ENCODE measurements around the gene TMEM9B. TPM values are rescaled to one million over a fixed set of nuclear protein-coding genes. Genes with fewer than 3 reads are reported as not detected.
"Not testable (repeated sequence)": the region's sequence is repeated elsewhere in the genome, so short reads cannot be mapped to it uniquely, and the experiment has no call there.

The TMEM9B gene
- 32.3 and 35.9 TPM in 2 replicates for total RNA-seq (2014; rRNA removed; shearing (Covaris generic))

DNA sequence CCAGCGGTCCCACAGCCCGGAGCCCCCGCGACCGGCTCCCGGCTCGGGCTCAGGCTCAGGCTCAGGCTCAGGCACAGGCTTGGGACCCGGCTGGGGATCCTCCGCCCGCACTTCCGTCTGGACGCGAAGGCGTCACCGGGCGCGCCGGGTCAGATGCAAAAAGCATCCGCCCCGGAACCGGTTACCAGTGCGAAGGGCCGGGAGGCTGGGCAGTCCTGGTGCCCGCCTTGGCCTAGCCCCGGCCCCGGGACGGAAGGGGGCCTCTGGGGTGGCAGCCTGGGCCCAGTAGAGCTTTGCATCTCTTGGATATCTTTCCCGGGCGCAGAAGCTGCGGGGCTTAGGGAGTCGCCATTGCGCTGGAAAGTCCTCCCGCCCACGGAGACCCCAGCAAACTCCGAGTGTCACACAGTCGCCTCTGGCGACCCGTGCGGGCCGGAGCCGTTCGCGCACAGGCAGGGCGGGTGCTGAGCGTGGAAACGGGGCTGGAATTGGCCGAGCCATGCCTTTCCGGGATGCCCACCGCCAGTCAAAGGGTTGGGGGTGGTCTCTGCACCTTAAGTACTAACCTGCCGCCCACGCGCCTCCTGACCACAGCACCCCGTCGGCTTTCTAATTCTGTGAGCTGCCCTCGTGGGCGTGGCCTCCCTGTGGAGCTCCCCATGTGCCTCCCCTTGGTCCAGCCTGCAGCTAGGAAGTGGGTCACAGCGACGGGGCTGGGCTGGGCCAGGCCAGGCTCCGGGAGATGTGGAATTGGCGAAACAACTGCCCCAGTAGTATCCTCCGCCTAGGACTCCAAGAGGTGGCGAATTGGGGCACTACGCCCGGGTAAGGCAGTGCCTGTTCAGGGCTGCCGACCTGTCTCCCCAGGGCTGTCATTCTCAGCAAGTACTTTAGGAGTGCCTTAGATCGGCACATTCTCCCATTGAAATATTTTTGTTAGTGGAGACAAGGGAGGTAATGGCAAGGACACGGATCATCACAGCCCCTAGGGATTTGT lies at the start of gene TMEM9B:
Gene TMEM9B, minus strand, starts transcription at position 119 of the 997 bp plus-strand sequence. CDS start 129 bp downstream, outside the sequence.
- H3K36me3 ChIP-seq: no peaks in the 10 kb centered on the region
- H3K4me1 ChIP-seq: peaks cover 4% of the 10 kb centered on the region; the same call in 1 of the 2 replicates
- H3K9me3 ChIP-seq (replicated peaks): no peaks in the 10 kb centered on the region
- no peaks in the 10 kb centered on the region for H3K27me3 ChIP-seq
- peak within 1 kb of the TSS; percentile 78 for H3K27ac ChIP-seq
- DNase-seq: peak; percentile 93 to 94
- H3K4me3 ChIP-seq: peak within 1 kb of the TSS; percentile 89

GRCh38 chr11:9013373-9013772 lies 49.1 kb upstream of the TMEM9B start:
- Histone ChIP-seq H3K4me1 (peaks cover 16% of the 10 kb centered on the region), H3K9me3 (replicated peaks) (no peaks in the 10 kb centered on the region; the same call in 1 of the 2 replicates), H3K4me3 (no peak overlapping the region), H3K27ac (no peak overlapping the region), H3K36me3 (no peaks in the 10 kb centered on the region), H3K27me3 (no peaks in the 10 kb centered on the region)
- no peak for DNase-seq

DNA sequence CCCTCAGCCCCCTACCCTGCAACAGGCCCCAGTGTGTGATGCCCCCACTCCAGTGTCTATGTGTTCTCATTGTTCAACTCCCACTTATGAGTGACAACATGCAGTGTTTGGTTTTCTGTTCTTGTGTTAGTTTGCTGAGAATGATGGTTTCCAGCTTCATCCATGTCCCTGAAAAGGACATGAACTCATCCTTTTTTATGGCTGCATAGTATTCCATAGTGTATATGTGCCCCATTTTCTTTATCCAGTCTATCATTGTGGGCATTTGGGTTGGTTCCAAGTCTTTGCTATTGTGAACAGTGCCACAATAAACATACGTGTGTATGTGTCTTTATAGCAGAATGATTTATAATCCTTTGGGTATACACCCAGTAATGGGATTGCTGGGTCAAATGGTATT lies 45.3 kb upstream of the TMEM9B start:
- not testable (repeated sequence) for H3K4me1 ChIP-seq; H3K9me3 ChIP-seq (replicated peaks); H3K4me3 ChIP-seq; DNase-seq; H3K27ac ChIP-seq; H3K36me3 ChIP-seq; H3K27me3 ChIP-seq

- H3K9me3 ChIP-seq (replicated peaks): no peaks in the 10 kb centered on the region; the same call in 1 of the 2 replicates
Observed at GRCh38 chr11:9008661-9009060, 44.4 kb upstream of the TMEM9B start.

GRCh38 chr11:9008011-9008550 lies 43.8 kb upstream of the TMEM9B start:
- Histone ChIP-seq H3K27me3 (peaks cover 9% of the 10 kb centered on the region), H3K4me3 (no peak overlapping the region), H3K27ac (no peak overlapping the region), H3K4me1 (no peaks in the 10 kb centered on the region), H3K36me3 (no peaks in the 10 kb centered on the region), H3K9me3 (replicated peaks) (no peaks in the 10 kb centered on the region; the same call in 1 of the 2 replicates)
- DNase-seq: no peak

More at GRCh38 chr11:9008661-9009060, 44.4 kb upstream of the TMEM9B start:
- Histone ChIP-seq H3K36me3 (no peaks in the 10 kb centered on the region), H3K27me3 (peaks cover 9% of the 10 kb centered on the region), H3K4me3 (no peak overlapping the region), H3K27ac (no peak overlapping the region), H3K4me1 (no peaks in the 10 kb centered on the region)
- no peak for DNase-seq

- H3K27me3 ChIP-seq: peaks cover 9% of the 10 kb centered on the region
- H3K36me3 ChIP-seq: no peaks in the 10 kb centered on the region
- H3K4me3 ChIP-seq: no peak overlapping the region
Observed at GRCh38 chr11:9005087-9005486, 40.8 kb upstream of the TMEM9B start.

GRCh38 chr11:9004183-9004926 lies 40.1 kb upstream of the TMEM9B start:
- Histone ChIP-seq H3K27me3 (peaks cover 9% of the 10 kb centered on the region), H3K27ac (no peak overlapping the region), H3K4me1 (no peaks in the 10 kb centered on the region), H3K36me3 (no peaks in the 10 kb centered on the region), H3K9me3 (replicated peaks) (no peaks in the 10 kb centered on the region), H3K4me3 (peak overlapping the region; percentile 63)
- peak; percentile 10 to 30 for DNase-seq

More at GRCh38 chr11:9005087-9005486, 40.8 kb upstream of the TMEM9B start:
- no peak for DNase-seq
- H3K27ac ChIP-seq: no peak overlapping the region
- H3K4me1 ChIP-seq: no peaks in the 10 kb centered on the region
- H3K9me3 ChIP-seq (replicated peaks): no peaks in the 10 kb centered on the region

DNA sequence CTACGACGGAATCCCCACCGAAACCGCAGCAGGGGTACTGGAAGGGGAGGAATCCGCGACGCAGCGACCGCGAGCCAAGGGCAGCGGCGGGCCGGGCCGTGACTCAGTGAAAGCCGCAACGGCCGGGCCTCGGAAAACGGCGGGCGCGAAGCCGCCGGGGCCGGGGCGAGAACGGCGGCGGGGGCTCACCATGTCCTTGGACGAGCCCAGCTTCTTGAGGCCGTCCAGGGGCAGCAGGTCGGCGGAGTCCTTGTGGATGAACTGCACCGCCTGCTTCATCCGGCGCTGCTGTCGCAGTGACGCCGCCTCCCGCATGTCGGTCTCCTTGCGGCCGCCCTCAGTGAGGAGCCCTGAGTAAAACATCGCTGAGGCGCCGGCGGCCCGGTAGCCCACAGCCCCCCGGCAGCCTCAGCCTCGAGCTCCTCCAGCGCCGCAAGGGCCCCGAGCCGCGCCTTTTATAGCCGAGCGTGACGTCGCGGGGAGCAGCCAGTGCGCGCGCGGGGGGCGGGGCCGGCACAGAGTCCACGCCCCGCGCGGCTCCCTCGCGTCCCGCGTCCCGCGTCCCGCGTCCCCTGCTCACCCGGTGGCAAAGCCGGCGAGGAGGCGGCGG lies 39.4 kb upstream of the TMEM9B start, which contains the start of gene NRIP3:
Gene NRIP3, minus strand, starts transcription at position 429 of the 610 bp plus-strand sequence. Its CDS starts 66 bp downstream, at position 363.
- H3K27ac ChIP-seq: peak within 1 kb of the TSS; percentile 20; the same call in 1 of the 2 replicates

GRCh38 chr11:9002920-9003572 lies 38.8 kb upstream of the TMEM9B start:
- Histone ChIP-seq H3K27me3 (peaks cover 9% of the 10 kb centered on the region), H3K4me1 (no peaks in the 10 kb centered on the region), H3K9me3 (replicated peaks) (no peaks in the 10 kb centered on the region), H3K4me3 (peak overlapping the region; percentile 63), H3K27ac (no peak overlapping the region), H3K36me3 (no peaks in the 10 kb centered on the region)
- peak; percentile 34 to 60 for DNase-seq

More for the DNA sequence above, 39.4 kb upstream of the TMEM9B start, which contains the start of gene NRIP3:
- H3K4me1 ChIP-seq: no peaks in the 10 kb centered on the region
- H3K9me3 ChIP-seq (replicated peaks): no peaks in the 10 kb centered on the region
- peaks cover 9% of the 10 kb centered on the region for H3K27me3 ChIP-seq
- DNase-seq: peak; percentile 82 to 84
- peak within 1 kb of the TSS; percentile 63 for H3K4me3 ChIP-seq
- no peaks in the 10 kb centered on the region for H3K36me3 ChIP-seq

DNA sequence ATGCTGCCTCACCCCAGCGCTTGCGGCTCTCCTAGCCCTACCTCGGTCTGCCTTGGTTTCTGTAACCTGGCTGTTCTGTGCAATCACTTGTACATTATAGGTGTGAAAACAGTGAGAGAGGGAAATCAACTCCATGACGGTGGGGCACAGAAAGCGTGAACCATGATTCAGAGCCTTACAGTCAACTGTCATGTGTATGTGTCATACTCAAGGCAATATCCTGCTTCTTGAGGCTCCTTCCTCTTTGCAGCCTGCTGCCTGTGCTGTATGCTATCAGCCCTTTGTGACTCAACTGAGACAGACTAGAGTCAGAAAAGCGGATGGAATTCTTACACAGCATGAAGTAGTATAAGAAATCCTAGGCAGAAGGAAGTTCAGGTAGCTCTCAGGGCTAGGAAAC lies 37.5 kb upstream of the TMEM9B start:
- DNase-seq: no peak
- Histone ChIP-seq H3K9me3 (replicated peaks) (no peaks in the 10 kb centered on the region), H3K27me3 (peaks cover 9% of the 10 kb centered on the region), H3K27ac (no peak overlapping the region), H3K36me3 (no peaks in the 10 kb centered on the region), H3K4me3 (no peak overlapping the region), H3K4me1 (no peaks in the 10 kb centered on the region)

- Histone ChIP-seq H3K4me3 (no peak overlapping the region), H3K27me3 (no peaks in the 10 kb centered on the region), H3K9me3 (replicated peaks) (no peaks in the 10 kb centered on the region), H3K4me1 (no peaks in the 10 kb centered on the region), H3K36me3 (no peaks in the 10 kb centered on the region), H3K27ac (no peak overlapping the region)
- DNase-seq: no peak
Observed at GRCh38 chr11:8998017-8998416, 33.8 kb upstream of the TMEM9B start.

GRCh38 chr11:8997451-8997850 lies 33.2 kb upstream of the TMEM9B start:
- DNase-seq: no peak
- no peaks in the 10 kb centered on the region for H3K9me3 ChIP-seq (replicated peaks)
- no peaks in the 10 kb centered on the region for H3K27me3 ChIP-seq
- H3K4me1 ChIP-seq: no peaks in the 10 kb centered on the region
- no peaks in the 10 kb centered on the region for H3K36me3 ChIP-seq
- no peak overlapping the region for H3K27ac ChIP-seq
- H3K4me3 ChIP-seq: no peak overlapping the region

- Histone ChIP-seq H3K4me3 (no peak overlapping the region), H3K36me3 (no peaks in the 10 kb centered on the region), H3K27me3 (no peaks in the 10 kb centered on the region), H3K4me1 (no peaks in the 10 kb centered on the region), H3K9me3 (replicated peaks) (no peaks in the 10 kb centered on the region), H3K27ac (no peak overlapping the region)
- DNase-seq: no peak
Observed at GRCh38 chr11:8989453-8989852, 25.2 kb upstream of the TMEM9B start.
